ENCODE data around the gene KLK14. TPM values are rescaled to one million over a fixed set of nuclear protein-coding genes. Genes with fewer than 3 reads are reported as not detected.
A peak's percentile ranks its signal among the peaks of the same experiment; 100 is the strongest.

Gene KLK14
- total and polyA plus RNA-seq, 5 donors from 2014 or later: 0.35 TPM; not detected in 4

- Mint-ChIP-seq H3K27me3 (no peaks in the 10 kb centered on the region), H3K4me1 (peaks cover 0 to 86% (median 42%) of the 10 kb centered on the region in 4 donors), H3K27ac (peak within 1 kb of the TSS; percentile 92 to 98 (median 98)), H3K4me3 (peak within 1 kb of the TSS; percentile 7 to 83 (median 77)), H3K36me3 (peaks cover 7% of the 10 kb centered on the region), H3K9me3 (peaks cover 0 to 6% (median 3%) of the 10 kb centered on the region in 7 donors)
- Histone ChIP-seq H3K27me3 (ENCODE audit: control insufficient read depth, insufficient read depth, low read length) (no peaks in the 10 kb centered on the region), H3K9me3 (ENCODE audit: control insufficient read depth in 2 of 2, low read length in 2 of 2) (no peaks in the 10 kb centered on the region), H3K4me1 (ENCODE audit: control insufficient read depth, insufficient read depth, low read length, poor library complexity, severe bottlenecking) (peaks cover 59% of the 10 kb centered on the region), H3K36me3 (ENCODE audit: control insufficient read depth, insufficient read depth, low read length) (no peaks in the 10 kb centered on the region), H3K27ac (ENCODE audit: insufficient read depth, low read length, poor library complexity, severe bottlenecking) (peak within 1 kb of the TSS; percentile 63), H3K4me3 (ENCODE audit: low read depth, low read length) (peak within 1 kb of the TSS; percentile 33)
- DNase-seq: no peak
- no peak for ATAC-seq (ENCODE audit: low read depth in 2 of 2)
Observed at GRCh38 chr19:51124729-51125128, 42.0 kb upstream of the KLK14 start, which contains the start of gene SIGLEC9. TSS of gene SIGLEC9 (plus strand) at chr19:51124906. CDS start at chr19:51124975, 69 bp downstream.

- Mint-ChIP-seq H3K9me3 (peaks cover 0 to 6% (median 3%) of the 10 kb centered on the region in 7 donors), H3K27me3 (peaks cover under 1% of the 10 kb centered on the region), H3K4me3 (peak overlapping the region; percentile 7 to 83 (median 77)), H3K4me1 (peaks cover 0 to 86% (median 43%) of the 10 kb centered on the region in 4 donors), H3K36me3 (peaks cover 7% of the 10 kb centered on the region), H3K27ac (peak overlapping the region; percentile 92 to 98 (median 95))
- H3K9me3 ChIP-seq (ENCODE audit: control insufficient read depth in 2 of 2, low read length in 2 of 2): no peaks in the 10 kb centered on the region
- H3K36me3 ChIP-seq (ENCODE audit: control insufficient read depth, insufficient read depth, low read length): no peaks in the 10 kb centered on the region
- H3K4me3 ChIP-seq (ENCODE audit: low read depth, low read length): peak overlapping the region; percentile 33
- peaks cover 59% of the 10 kb centered on the region for H3K4me1 ChIP-seq (ENCODE audit: control insufficient read depth, insufficient read depth, low read length, poor library complexity, severe bottlenecking)
- ATAC-seq (ENCODE audit: low read depth in 2 of 2): no peak
- peak overlapping the region; percentile 63 for H3K27ac ChIP-seq (ENCODE audit: insufficient read depth, low read length, poor library complexity, severe bottlenecking)
- H3K27me3 ChIP-seq (ENCODE audit: control insufficient read depth, insufficient read depth, low read length): no peaks in the 10 kb centered on the region
- no peak for DNase-seq
Observed at GRCh38 chr19:51124216-51124615, 41.5 kb upstream of the KLK14 start.

- H3K27ac Mint-ChIP-seq: peak overlapping the region; percentile 92 to 98 (median 98)
- Histone ChIP-seq H3K27me3 (ENCODE audit: control insufficient read depth, insufficient read depth, low read length) (no peaks in the 10 kb centered on the region), H3K36me3 (ENCODE audit: control insufficient read depth, insufficient read depth, low read length) (no peaks in the 10 kb centered on the region), H3K27ac (ENCODE audit: insufficient read depth, low read length, poor library complexity, severe bottlenecking) (peak overlapping the region; percentile 63), H3K4me3 (ENCODE audit: low read depth, low read length) (peak overlapping the region; percentile 33), H3K4me1 (ENCODE audit: control insufficient read depth, insufficient read depth, low read length, poor library complexity, severe bottlenecking) (peaks cover 56% of the 10 kb centered on the region), H3K9me3 (ENCODE audit: control insufficient read depth in 2 of 2, low read length in 2 of 2) (no peaks in the 10 kb centered on the region)
- ATAC-seq (ENCODE audit: low read depth in 2 of 2): no peak
- peaks cover 0 to 86% (median 43%) of the 10 kb centered on the region in 4 donors for H3K4me1 Mint-ChIP-seq
- peak overlapping the region; percentile 7 to 83 (median 77) for H3K4me3 Mint-ChIP-seq
- no peak for DNase-seq
- H3K36me3 Mint-ChIP-seq: peaks cover 7% of the 10 kb centered on the region
- H3K27me3 Mint-ChIP-seq: peaks cover 4% of the 10 kb centered on the region
- peaks cover 0 to 6% (median 3%) of the 10 kb centered on the region in 7 donors for H3K9me3 Mint-ChIP-seq
Observed at GRCh38 chr19:51123802-51124201, 41.1 kb upstream of the KLK14 start.

- DNase-seq (peak in 2 of 3 donors; percentile 74 to 94), ATAC-seq (ENCODE audit: low read depth in 2 of 2) (peak; percentile 91 to 95)
- peaks cover 52% of the 10 kb centered on the region for H3K4me1 ChIP-seq (ENCODE audit: control insufficient read depth, insufficient read depth, low read length, poor library complexity, severe bottlenecking)
- Mint-ChIP-seq H3K27ac (peak overlapping the region; percentile 92 to 98 (median 98)), H3K9me3 (peaks cover 0 to 6% (median 3%) of the 10 kb centered on the region in 7 donors), H3K27me3 (peaks cover 4% of the 10 kb centered on the region), H3K4me3 (peak overlapping the region; percentile 75 to 92 (median 81)), H3K4me1 (peaks cover 0 to 84% (median 40%) of the 10 kb centered on the region in 4 donors), H3K36me3 (peaks cover 4% of the 10 kb centered on the region)
- peak overlapping the region; percentile 63 for H3K27ac ChIP-seq (ENCODE audit: insufficient read depth, low read length, poor library complexity, severe bottlenecking)
- H3K9me3 ChIP-seq (ENCODE audit: control insufficient read depth in 2 of 2, low read length in 2 of 2): no peaks in the 10 kb centered on the region
- peak overlapping the region; percentile 33 for H3K4me3 ChIP-seq (ENCODE audit: low read depth, low read length)
- H3K27me3 ChIP-seq (ENCODE audit: control insufficient read depth, insufficient read depth, low read length): no peaks in the 10 kb centered on the region
- H3K36me3 ChIP-seq (ENCODE audit: control insufficient read depth, insufficient read depth, low read length): no peaks in the 10 kb centered on the region
Observed at GRCh38 chr19:51123381-51123800, 40.7 kb upstream of the KLK14 start.

GRCh38 chr19:51122112-51122981 lies 39.7 kb upstream of the KLK14 start:
- no peak for DNase-seq
- Histone ChIP-seq H3K4me3 (ENCODE audit: low read depth, low read length) (no peak overlapping the region), H3K9me3 (ENCODE audit: control insufficient read depth in 2 of 2, low read length in 2 of 2) (no peaks in the 10 kb centered on the region), H3K4me1 (ENCODE audit: control insufficient read depth, insufficient read depth, low read length, poor library complexity, severe bottlenecking) (peaks cover 43% of the 10 kb centered on the region), H3K36me3 (ENCODE audit: control insufficient read depth, insufficient read depth, low read length) (no peaks in the 10 kb centered on the region), H3K27me3 (ENCODE audit: control insufficient read depth, insufficient read depth, low read length) (no peaks in the 10 kb centered on the region), H3K27ac (ENCODE audit: insufficient read depth, low read length, poor library complexity, severe bottlenecking) (no peak overlapping the region)
- no peak for ATAC-seq (ENCODE audit: low read depth in 2 of 2)
- H3K27me3 Mint-ChIP-seq: peaks cover 12% of the 10 kb centered on the region
- peak overlapping the region in 3 of 4 donors; percentile 41 to 67 (median 48) for H3K4me3 Mint-ChIP-seq
- peaks cover 0 to 6% (median 3%) of the 10 kb centered on the region in 7 donors for H3K9me3 Mint-ChIP-seq
- H3K36me3 Mint-ChIP-seq: peaks cover 4% of the 10 kb centered on the region
- peak overlapping the region; percentile 56 to 98 (median 85) for H3K27ac Mint-ChIP-seq
- H3K4me1 Mint-ChIP-seq: peaks cover 0 to 75% (median 34%) of the 10 kb centered on the region in 4 donors

- Mint-ChIP-seq H3K4me3 (peak overlapping the region in 1 of 4 donors; percentile 29), H3K9me3 (peaks cover 0 to 6% (median 3%) of the 10 kb centered on the region in 7 donors), H3K4me1 (peaks cover 0 to 65% (median 32%) of the 10 kb centered on the region in 4 donors), H3K27ac (peak overlapping the region; percentile 55 to 98 (median 83)), H3K27me3 (peaks cover 16% of the 10 kb centered on the region), H3K36me3 (peaks cover 4% of the 10 kb centered on the region)
- H3K36me3 ChIP-seq (ENCODE audit: control insufficient read depth, insufficient read depth, low read length): no peaks in the 10 kb centered on the region
- H3K4me3 ChIP-seq (ENCODE audit: low read depth, low read length): no peak overlapping the region
- no peak for ATAC-seq (ENCODE audit: low read depth in 2 of 2)
- no peaks in the 10 kb centered on the region for H3K9me3 ChIP-seq (ENCODE audit: control insufficient read depth in 2 of 2, low read length in 2 of 2)
- no peak overlapping the region for H3K27ac ChIP-seq (ENCODE audit: insufficient read depth, low read length, poor library complexity, severe bottlenecking)
- no peak for DNase-seq
- no peaks in the 10 kb centered on the region for H3K27me3 ChIP-seq (ENCODE audit: control insufficient read depth, insufficient read depth, low read length)
- peaks cover 39% of the 10 kb centered on the region for H3K4me1 ChIP-seq (ENCODE audit: control insufficient read depth, insufficient read depth, low read length, poor library complexity, severe bottlenecking)
Observed at GRCh38 chr19:51121257-51121656, 38.6 kb upstream of the KLK14 start.

GRCh38 chr19:51120160-51120559 lies 37.5 kb upstream of the KLK14 start:
- Histone ChIP-seq H3K9me3 (ENCODE audit: control insufficient read depth in 2 of 2, low read length in 2 of 2) (no peaks in the 10 kb centered on the region), H3K27me3 (ENCODE audit: control insufficient read depth, insufficient read depth, low read length) (no peaks in the 10 kb centered on the region), H3K36me3 (ENCODE audit: control insufficient read depth, insufficient read depth, low read length) (no peaks in the 10 kb centered on the region), H3K27ac (ENCODE audit: insufficient read depth, low read length, poor library complexity, severe bottlenecking) (no peak overlapping the region), H3K4me3 (ENCODE audit: low read depth, low read length) (no peak overlapping the region), H3K4me1 (ENCODE audit: control insufficient read depth, insufficient read depth, low read length, poor library complexity, severe bottlenecking) (peaks cover 34% of the 10 kb centered on the region)
- Mint-ChIP-seq H3K4me1 (peaks cover 0 to 61% (median 33%) of the 10 kb centered on the region in 4 donors), H3K36me3 (peaks cover 4% of the 10 kb centered on the region), H3K27ac (peak overlapping the region in 2 of 3 donors; percentile 31 to 85), H3K27me3 (peaks cover 19% of the 10 kb centered on the region), H3K9me3 (peaks cover 0 to 6% (median 3%) of the 10 kb centered on the region in 7 donors), H3K4me3 (no peak overlapping the region)
- ATAC-seq (ENCODE audit: low read depth in 2 of 2) (no peak), DNase-seq (no peak)
